ENCODE results near the gene BMAL1.

- TF ChIP-seq CTCF (IDR thresholded peaks at IDR 0.05; ENCODE audit: borderline replicate concordance, extremely low read depth, low read length, poor library complexity, severe bottlenecking) (no peak), EZH2 (IDR thresholded peaks at IDR 0.05; ENCODE audit: borderline replicate concordance, low read depth, low read length, severe bottlenecking) (no peak)
Measured at GRCh38 chr11:13311570-13311969, 34.0 kb downstream of the BMAL1 start.

Data from DND-41 (cell line).